NCI-H2196 treated with DMSO at 0.1 percent for 48 hours (cell line): Measurements from ENCODE around the gene PLXND1.

Source experiments
- DNase-seq: peaks from one replicate; lab custom pipeline; 2025; ENCODE audit not compliant: unreplicated experiment; lab: John Stamatoyannopoulos, UW

PLXND1 gene

DNA sequence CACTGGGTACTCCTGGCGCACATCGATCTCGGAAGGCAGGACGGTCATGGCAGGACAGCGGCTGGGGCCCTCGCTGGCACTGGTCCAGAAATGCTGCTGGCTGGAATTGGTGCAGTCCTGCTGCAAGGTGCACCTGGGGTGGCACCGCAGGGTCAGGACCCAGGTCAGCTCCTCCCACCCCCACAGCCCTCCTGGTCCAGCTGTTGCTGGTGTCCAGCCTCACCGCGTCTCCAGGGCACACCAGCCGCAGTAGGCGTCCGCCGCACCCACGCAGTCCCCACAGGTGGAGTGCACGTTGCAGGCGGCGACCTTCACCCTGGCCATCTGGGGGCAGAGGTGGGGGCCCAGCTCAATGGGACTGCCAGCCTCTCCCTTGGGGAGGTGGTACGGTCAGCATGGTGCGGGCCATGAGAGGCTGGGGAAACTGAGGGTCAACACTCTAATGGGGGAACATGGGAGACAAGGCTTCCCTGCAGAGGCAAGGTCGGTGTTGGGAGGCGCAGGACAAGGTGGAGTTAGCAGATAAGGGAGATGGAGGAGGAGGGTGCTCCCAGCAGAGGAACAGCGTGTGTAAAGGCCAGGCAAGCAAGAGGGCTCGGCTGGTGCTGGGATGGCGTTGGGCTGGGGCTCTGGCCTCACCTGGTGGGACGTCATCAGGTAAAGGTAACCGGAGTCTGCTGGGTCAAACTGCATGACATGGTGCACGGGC is 20.4 kb downstream of the PLXND1 start:
- DNase-seq = no peak

DNA sequence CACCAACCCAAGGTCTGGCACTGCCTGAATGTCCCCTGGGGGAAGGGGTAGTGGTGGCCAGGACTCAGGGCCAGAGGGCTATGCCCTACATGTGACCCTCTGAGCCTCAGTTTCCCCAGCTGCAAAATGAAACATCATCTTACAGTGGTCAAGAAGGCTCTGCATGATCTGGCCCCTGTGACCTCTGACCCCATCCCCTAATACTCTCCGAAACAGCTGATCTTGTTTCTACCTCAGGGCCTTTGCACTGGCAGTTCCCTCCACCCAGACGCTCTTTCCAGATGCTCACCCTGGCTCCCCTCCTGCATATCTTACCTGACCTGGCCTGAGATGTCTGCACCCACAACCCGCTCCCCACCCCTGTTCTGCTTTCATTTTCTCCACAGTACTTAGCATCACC is 21.8 kb downstream of the PLXND1 start:
- DNase-seq = no peak

DNA sequence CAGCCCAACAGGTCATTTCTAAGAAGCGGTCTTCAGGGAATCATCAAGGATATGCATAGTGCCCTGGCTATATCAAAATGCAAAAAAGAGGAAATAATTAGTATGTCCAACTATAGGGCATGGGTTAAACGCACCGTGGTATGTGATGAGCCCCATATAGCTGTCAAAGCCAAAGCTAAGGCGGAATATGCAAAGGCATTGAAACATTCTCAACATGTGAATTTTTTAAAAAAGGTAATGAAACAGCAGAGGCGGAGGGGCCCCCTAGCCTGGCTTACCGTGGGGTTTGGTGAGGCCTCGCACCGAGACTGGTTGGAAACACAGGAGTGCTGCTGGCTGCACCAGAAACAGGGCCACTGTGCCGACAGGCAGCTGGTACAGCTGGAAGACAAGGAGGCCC is 23.2 kb downstream of the PLXND1 start:
- DNase-seq = no peak

DNA sequence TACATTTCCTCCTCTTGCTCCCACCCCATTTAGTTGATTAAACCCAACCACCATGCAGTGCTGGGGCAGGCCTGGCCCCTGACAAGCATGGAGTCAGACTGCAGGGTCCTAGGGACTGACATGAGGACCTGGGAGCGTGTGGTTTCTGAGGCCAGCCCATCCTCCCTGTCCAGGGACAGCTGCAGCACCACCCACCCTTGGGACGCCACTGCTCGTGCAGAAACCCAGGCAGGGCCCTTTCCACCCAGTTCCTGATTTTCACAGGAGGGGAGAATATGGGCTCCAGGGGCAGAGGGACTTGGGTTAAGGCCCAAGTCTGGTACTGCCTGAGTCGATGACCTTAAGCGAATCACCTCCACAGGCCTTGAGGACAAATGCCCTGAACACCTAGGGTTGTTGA is 23.7 kb downstream of the PLXND1 start:
- no peak for DNase-seq

DNA sequence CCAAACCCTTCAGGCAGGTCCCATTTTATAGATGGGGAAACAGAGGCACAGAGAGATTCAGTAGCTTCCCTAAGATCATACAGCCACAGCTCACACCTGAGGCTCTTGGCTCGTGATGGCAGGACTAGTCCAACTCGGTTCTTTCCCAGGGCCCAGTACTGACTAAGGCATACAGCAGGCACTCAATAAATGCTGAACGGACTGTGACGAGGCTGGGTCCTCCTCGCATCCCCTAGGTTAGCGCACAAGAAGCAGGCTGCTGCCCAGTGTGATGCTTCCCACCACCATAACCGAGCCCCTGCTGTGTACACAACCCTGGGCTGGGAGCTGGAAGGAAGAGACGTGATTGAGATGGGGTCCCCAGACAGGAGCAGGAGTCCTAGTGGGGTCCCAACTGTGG is 24.9 kb downstream of the PLXND1 start:
- no peak for DNase-seq

DNA sequence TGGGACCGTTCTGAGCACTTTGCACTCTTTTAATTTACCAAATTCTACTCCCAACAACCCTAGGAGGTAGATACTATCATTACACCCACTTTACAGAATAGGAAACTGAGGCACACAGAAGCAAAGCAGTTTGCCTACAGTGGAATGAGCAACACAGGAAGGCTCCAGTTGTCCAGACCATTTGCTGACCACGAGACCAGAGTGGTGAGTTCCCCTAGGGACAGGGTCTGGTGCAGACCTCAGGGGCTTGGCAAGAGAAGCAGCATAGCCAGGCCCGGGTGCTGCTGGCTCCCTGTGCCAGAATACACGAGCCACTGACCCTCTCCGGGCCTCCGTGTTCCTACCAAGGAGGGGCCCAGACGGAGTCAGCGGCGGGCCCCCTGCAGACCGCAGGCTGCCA is 26.5 kb downstream of the PLXND1 start:
- no peak for DNase-seq

DNA sequence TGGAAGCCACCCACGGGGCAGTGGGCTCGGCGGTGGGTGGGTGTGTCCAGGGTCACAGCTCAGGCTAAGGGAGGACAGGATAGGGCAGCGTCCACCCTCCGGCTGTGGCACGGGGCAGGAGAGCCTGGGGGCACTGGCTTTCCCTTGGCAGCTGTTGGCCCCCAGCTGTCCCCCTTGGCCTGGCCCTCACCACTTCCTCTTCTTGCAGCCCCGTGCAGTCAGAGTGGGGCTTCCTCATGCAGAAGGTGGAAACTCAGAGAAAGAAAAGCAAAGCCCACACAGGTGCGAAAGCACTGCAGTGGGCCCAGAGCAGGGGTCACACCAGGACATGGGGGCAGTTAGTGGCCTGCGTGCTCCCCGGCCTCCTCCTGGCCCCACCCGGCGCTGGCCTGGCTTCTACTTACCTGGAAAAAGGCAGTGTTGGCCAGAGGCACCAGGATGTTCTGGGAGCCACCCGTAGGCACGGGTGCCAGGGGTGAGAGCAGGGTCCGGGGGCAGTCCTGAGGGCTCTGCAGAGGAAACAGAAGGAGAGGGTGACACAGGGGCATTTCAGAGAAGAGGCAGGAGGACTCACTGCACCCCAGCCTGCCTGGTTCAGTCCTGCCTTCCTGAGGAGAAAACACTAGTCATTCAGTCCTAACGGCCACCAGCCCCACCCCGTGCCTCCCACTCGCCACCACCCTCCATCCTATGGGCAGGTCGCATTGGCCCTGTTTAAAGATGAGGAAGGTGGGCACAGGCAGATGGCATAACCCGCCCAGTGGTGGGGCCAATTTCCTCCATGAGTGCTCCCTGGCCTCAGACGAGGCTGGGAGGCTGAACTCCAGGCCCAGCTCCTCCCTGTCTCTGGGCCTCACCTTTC is 28.3 kb downstream of the PLXND1 start:
- no peak for DNase-seq

DNA sequence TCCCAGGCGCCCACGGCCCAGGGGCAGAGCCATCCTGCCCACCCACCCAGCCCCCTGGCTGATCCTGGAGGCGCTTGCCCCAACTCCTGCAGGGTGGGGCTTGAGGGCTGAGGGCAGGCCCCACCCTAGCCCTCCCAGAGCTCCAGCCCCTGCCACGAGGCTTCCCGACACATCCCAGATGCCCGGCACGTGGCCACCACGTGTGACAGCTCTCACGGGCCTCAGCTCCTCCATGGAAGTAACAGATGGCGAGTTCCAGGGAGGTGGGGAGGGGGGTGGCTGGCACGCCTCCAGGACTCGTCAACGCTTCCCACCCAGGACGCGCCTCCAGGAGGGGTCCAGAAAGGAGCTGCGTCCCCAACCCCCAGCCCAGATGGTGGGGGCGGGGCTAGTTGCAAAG is 29.1 kb downstream of the PLXND1 start:
- DNase-seq = no peak

DNA sequence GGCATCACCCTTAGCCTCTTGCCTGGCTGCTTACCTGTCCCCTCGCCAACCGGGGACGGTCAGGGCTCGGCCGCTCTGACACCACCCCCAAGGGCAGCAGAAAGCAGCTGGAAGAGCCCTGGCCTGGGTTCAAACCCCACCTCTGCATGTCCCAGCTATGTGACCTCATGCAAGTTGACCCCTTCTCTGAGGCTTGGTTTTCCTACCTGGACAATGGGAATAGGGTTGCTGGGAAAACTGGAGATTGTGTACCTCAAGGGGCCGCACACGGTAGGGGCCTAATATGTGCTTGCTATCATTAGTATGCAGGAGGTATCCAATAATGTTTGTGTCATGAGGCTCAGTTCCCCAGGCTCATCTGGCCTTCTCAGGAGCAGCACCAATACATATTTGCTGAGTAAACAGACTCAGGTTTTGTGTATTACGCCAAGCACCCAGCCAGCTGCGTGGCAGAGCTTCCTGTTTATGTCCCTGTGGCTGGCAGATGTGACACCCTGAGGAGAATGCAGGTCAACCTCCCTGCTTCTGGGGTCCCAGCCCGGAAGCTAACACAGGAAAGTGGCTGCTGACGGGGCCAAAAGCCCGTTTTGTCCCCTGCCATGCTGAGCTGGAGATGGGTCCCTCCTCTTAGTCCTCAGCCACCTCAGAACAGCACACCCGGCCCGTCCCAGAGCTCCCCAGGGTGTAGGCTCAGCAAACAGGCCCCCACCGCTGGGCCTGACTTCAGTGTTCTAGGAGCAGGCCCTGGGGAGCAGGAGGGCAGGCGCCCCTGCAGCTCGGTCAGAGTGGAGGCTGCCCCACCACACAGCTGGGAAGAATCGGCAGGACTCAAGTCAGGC is 29.7 kb downstream of the PLXND1 start:
- DNase-seq = peak; percentile 81

DNA sequence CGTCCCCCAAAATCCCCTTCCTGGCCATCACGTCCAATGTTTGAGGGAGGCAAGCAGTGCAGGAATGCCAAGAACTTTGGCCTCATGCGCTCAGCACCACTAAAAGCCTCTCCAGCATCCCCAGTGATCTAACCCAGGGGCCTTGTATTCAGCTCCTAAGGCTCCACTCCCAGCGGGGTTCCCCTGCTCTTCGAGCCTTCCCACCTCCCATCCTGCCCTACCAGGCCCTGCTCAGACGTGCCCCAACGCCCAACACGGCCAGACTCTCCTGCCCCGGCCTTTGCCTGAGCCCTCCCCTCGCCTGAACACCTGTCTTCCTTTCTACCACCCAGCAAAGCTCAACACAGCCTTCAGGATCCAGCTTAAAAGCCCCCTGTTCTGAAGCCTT is 30.5 kb downstream of the PLXND1 start:
- no peak for DNase-seq

DNA sequence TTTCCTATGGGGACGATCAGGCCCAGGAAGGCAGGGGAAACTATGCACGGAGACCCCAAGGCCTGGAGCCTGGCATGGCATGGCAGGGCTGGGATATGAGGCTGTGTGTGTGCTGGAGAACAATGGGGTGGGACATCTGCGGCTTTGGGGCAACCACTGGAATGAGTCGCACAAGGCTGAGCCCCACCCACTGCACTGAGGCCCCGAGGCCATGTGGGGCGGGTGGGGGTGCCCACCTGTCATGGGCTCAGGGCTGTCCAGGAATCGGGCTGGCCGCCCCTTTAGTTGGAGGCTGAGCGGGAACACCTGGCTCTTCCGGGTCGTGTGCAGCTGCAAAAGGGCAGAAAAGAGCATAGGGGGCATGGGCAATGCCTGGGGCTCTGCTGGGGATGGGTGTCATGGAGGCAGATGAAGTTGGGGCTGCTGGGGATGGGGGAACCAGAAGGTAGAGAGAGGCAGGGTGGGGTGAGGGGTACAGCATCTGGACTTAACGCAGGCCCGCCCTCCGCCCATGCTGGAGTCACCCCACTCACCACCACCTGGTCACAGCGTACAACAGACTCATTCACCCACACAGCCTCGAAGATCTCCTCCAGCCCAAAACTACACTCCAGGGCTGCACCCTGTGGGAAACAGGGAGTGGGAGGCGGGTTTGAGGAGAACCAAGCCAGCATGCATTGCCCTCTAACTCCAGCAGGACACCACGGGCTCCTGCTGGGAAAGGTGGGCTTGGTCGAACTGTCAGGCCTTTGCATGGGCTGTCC is 31.1 kb downstream of the PLXND1 start:
- DNase-seq = no peak

DNA sequence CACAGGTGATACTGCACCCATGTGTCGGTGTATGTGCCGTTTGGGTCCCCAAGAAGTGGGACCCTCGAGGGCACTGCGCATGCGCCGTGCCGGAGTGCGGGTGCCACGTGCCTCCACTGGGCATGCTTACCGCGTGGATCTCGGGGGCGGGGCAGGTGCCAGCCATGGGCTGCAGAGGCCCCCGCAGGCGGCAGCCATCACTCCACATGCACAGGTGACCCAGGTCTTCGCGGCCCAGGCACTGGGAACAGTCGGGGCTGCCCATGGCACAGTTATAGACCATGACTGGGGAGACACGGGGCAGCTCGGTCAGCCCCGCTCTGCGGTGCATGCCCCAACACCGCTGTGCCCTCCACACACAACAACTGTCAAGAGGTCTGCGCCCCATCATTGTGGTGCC is 32.3 kb downstream of the PLXND1 start:
- no peak for DNase-seq

DNA sequence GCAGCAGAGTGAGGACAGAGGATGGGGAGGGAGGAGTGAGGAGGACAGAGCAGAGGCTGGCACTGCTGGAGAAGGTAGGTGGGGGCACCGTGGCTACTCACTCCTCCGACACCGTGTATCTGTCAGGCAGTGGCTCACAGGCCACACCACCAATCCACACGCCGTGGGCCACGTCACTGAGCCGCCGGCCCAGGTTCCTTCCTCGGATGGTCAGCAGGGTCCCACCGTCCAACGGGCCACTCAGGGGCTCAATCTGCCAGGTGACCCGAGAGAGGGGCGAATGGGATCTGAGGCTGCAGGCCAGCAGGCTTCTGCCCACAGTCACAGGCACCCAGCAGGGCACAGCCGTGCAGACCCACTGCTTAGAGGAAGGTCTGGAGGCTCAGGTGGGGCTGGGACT is 33.0 kb downstream of the PLXND1 start:
- DNase-seq = no peak

DNA sequence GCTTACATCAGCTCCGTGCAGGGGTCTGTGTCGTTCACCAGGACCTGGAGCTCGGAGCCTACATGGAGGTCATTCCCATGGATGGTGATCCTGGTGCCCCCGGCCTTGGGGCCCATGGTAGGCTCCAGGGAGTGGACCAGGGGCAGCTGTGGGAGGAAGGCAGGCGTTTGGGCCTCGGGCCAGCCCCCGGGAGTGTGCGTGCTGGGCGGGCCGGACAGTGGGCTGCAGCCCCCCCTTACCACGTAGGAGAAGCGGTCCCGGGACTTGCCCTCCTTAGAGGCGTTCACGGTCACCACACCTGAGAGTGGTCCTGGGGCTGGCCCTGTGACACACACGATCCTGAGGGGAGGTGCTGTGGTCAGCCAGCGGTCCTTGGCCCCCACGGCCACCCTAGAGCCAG is 33.9 kb downstream of the PLXND1 start:
- DNase-seq = no peak

DNA sequence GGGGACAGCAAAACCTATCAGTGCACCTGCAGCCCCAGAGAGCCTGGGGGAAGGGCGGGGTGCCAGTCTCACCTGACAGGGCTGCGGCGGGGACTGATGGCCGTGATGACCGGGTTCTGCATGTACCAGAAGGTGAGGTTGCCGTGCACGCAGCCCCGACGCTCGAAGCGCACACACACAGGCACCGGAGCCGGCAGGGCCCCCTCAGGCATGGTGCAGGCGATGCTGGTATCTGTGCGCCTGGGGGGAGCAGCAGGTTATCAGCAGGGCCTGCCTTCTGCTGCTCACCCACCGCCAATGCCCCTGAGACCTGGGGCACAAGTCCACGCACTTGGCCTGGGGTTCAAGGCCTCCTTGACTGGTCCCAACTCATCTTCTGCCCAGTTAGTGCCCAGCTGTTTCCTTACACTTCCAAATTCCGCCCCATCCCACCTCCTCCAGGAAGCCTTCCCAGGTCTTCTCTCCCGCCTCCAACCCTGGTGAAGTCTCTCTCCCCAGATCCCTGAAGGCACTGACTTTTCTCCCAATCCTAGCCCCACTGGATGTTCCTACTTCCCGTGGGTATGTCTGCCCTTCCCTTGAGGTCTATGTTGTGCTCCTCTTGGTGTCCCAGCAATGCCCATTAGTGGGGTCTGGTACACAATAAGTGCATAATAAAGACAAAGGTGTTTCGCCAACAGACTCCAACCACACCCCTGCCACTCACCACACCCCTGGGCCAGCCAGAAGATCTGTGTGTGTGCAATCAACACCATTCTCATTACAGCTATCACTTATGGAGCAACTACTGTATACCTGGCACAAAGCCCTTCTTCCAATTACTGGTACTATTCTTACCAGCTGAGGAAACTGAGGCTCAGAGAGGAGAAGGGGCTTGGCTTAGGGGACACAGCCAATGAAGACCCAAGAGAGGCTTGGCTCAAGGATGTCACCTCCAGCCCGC is 34.6 kb downstream of the PLXND1 start:
- no peak for DNase-seq

DNA sequence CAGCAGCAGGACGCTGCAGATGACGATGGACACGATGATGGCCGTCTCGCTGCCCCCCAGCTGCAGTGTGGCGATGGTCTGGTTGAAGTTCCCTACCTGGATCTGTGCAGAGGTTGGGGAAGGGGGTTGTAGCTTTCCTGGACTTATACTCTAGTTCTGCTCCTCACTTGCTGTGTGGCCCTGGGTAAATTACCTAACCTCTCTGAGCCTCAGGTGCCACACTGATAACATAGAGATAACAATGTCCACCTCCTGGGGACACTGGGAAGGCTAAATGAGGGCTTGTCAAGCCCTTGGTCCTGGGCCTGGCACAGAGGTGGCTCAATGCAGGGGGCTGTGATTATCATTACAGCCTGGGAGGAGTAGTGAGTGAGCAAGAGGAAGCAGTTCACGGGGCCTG is 36.6 kb downstream of the PLXND1 start:
- DNase-seq = no peak

DNA sequence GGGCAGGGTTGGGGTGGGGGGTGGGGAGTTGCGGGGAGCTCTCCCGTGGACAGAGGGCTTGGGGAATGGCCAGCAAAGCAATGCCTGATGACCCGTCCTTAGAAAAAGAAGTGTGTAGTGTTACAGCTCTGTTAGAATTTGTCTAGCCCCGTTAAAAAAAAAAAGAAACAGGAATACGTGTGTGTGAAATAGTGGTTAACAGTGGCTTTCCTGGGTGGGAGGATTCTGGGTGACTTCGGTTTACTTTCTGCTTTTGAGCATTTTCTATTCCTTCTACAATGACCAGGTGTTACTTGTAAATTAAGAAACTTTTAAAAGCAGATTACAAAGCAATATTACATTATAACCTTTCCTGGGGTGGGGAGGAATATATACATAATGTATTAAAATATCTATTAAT is 38.5 kb downstream of the PLXND1 start:
- no peak for DNase-seq

DNA sequence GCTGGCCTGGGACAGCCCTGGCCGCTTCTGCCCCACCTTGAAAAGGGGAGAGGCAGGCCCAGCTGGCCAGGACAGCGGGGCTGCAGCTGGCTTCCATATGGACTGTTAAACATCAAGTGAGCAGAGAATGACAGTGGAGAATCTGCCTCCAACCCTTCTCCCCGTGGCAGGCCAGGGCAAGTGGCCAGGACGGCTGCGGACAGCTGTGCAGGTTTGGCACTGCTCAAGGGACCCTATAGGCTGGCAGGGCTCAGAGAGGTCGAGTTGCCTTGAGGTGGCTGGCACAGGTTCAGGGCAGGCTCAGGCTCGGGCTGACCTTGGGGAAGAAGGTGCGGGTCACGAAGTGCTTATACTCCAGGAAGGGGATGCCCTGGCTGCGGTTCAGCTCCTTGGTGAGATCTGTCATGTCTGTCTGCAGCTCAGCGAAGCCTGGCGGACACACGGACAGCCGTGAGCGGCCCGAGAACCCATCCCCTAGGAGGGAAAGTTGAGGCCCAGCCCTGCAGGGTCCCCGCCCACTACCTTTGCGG is 39.2 kb downstream of the PLXND1 start:
- DNase-seq = no peak

DNA sequence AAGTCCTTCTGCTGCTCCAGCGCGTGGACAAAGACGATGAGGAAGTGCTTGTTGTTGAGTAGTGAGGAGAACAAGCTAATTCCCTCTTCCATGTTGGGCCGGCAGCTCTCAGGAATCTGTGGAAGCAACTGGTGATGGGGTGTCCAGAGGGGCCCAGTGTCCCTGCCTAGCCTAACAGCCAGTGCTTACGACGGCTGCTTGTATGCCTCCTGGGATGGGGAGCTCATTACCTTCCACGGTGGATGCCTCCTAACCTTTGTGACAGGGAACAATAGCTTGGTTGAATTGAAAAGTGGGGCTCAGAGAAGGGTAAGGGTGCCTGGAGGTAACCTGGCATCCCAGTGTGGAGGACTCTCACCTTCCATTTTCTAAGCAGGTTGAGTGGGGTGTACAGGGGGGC is 40.6 kb downstream of the PLXND1 start:
- DNase-seq = no peak
